ENCODE results near the gene TDP1. TPM values are rescaled to one million over a fixed set of nuclear protein-coding genes. Genes with fewer than 3 reads are reported as not detected.

The TDP1 gene
- total and polyA plus RNA-seq, 2 donors (not counting 1 experiment from before 2014, with no cell fraction given): 20.5 to 55.9 TPM

DNA sequence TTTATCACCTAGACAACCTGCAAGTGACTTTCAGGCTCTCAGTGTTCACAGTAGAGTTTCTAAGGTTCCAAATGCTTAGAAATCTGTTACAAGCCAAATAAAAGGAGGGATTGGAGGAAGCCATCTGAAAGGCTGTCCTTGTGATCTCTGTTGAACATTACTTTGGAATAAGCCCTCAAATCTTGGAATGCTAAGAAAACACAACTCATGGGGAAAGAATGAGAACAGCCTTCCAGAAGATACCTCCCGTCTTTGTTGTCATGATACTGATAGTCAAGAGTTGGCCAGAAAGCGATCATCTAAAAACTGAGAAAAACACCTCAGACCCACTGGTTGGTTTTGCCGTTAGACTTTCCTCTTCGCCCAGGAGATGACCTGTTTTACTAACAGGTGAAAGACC, 61.6 kb downstream of the TDP1 start:
- H3K9me3 Mint-ChIP-seq (ENCODE audit: insufficient read depth): no peaks in the 10 kb centered on the region
- H4K20me1 ChIP-seq (ENCODE audit: control insufficient read depth, insufficient read depth, low read length, poor library complexity, severe bottlenecking): no peaks in the 10 kb centered on the region
- no peak overlapping the region for H2AFZ ChIP-seq (ENCODE audit: insufficient read depth, low read depth, low read length, poor library complexity, severe bottlenecking)
- ChIA-PET CTCF (no interaction called here), POLR2A (no interaction called here)
- no peaks in the 10 kb centered on the region for H3K79me2 ChIP-seq (ENCODE audit: control insufficient read depth, insufficient read depth, low read length)
- no peak overlapping the region for H3K27ac Mint-ChIP-seq
- no peaks in the 10 kb centered on the region for H3K27me3 ChIP-seq (replicated peaks in 1 of 4; ENCODE audit: control extremely low read depth in 1 of 4, control insufficient read depth in 3 of 4, insufficient read depth in 4 of 4, low read length in 3 of 4)
- no peak overlapping the region for H3K4me3 ChIP-seq (ENCODE audit: control extremely low read depth in 1 of 5, extremely low read depth in 1 of 5, insufficient read depth in 1 of 5, low read depth in 2 of 5, low read length in 4 of 5)
- H3K4me2 ChIP-seq (replicated peaks; ENCODE audit: low read depth, low read length, poor library complexity, severe bottlenecking): no peak overlapping the region
- no peak overlapping the region for H3K4me3 Mint-ChIP-seq
- no peaks in the 10 kb centered on the region for H3K27me3 Mint-ChIP-seq
- TF ChIP-seq, protein P1, sequence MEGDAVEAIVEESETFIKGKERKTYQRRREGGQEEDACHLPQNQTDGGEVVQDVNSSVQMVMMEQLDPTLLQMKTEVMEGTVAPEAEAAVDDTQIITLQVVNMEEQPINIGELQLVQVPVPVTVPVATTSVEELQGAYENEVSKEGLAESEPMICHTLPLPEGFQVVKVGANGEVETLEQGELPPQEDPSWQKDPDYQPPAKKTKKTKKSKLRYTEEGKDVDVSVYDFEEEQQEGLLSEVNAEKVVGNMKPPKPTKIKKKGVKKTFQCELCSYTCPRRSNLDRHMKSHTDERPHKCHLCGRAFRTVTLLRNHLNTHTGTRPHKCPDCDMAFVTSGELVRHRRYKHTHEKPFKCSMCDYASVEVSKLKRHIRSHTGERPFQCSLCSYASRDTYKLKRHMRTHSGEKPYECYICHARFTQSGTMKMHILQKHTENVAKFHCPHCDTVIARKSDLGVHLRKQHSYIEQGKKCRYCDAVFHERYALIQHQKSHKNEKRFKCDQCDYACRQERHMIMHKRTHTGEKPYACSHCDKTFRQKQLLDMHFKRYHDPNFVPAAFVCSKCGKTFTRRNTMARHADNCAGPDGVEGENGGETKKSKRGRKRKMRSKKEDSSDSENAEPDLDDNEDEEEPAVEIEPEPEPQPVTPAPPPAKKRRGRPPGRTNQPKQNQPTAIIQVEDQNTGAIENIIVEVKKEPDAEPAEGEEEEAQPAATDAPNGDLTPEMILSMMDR (IDR thresholded peaks at IDR 0.05): no peak
- TF ChIP-seq EZH2 (IDR thresholded peaks at IDR 0.05; ENCODE audit: borderline replicate concordance, insufficient read depth, low read depth, low read length, poor library complexity, severe bottlenecking): no peak
- 100% methylated on average over 4 of the region's 4 CpGs for WGBS (ENCODE audit: insufficient coverage)
- no peak for ATAC-seq (ENCODE audit: low read depth)
- no peak overlapping the region for H3K27ac ChIP-seq (ENCODE audit: low read length in 2 of 2)
- H3K4me1 Mint-ChIP-seq: no peaks in the 10 kb centered on the region
- intact Hi-C loops (cut with micrococcal nuclease): no loop called here
- peaks cover 0 to 5% (median 0%) of the 10 kb centered on the region in 3 donors for H3K9me3 ChIP-seq (ENCODE audit: control extremely low read depth in 1 of 3, control insufficient read depth in 2 of 3, insufficient read depth in 1 of 3, low read length in 2 of 3)
- H3K36me3 ChIP-seq (replicated peaks in 1 of 2; ENCODE audit: control extremely low read depth in 1 of 2, control insufficient read depth in 1 of 2, extremely low read depth in 1 of 2, insufficient read depth in 2 of 2, low read length in 1 of 2): peaks cover 15 to 49% of the 10 kb centered on the region in 2 experiments
- H3K9ac ChIP-seq (ENCODE audit: low read length): no peak overlapping the region
- DNase-seq: no peak
- H3K4me1 ChIP-seq (ENCODE audit: control insufficient read depth in 2 of 2, insufficient read depth in 2 of 2, low read length in 2 of 2): no peaks in the 10 kb centered on the region

DNA sequence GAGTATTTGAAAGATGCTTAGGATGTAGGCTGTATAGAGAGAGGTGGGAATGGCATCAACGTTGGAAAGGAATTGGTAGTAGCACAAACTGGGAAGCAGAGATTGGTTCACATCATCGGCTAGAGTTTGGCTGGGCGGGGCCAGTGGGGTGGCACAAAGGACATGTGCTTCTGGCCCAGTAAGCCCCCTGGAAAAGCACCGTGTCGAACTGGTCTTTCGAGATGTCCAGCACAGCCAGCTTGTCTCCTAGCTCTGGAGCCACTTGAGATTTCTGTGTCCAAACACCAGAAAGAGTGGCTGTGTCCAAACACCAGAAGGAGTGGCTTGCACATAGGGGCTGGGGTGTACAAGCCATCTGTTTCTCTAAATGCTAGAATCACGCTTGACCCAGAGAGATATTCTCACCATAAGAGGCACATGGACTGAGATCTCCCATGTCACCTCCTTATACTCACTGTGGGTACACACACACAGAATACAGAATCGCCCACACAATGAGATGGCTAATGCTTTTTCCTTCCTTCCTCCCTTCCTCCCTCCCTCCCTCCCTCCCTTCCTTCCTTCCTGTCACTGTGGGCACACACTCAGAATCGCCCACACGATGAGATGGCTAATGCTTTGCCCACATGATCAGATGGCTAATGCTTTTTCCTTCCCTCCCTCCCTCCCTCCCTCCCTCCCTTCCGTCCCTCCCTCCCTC, 64.2 kb downstream of the TDP1 start:
- peaks cover 9 to 56% of the 10 kb centered on the region in 2 experiments for H3K36me3 ChIP-seq (replicated peaks in 1 of 2; ENCODE audit: control extremely low read depth in 1 of 2, control insufficient read depth in 1 of 2, extremely low read depth in 1 of 2, insufficient read depth in 2 of 2, low read length in 1 of 2)
- ATAC-seq (ENCODE audit: low read depth) (no peak), DNase-seq (no peak)
- H3K4me1 Mint-ChIP-seq: no peaks in the 10 kb centered on the region
- H3K27ac ChIP-seq (ENCODE audit: low read length in 2 of 2): no peak overlapping the region
- H3K27me3 Mint-ChIP-seq: no peaks in the 10 kb centered on the region
- 95% methylated on average over 7 of the region's 11 CpGs for WGBS (ENCODE audit: insufficient coverage)
- H3K4me1 ChIP-seq (ENCODE audit: control insufficient read depth in 2 of 2, insufficient read depth in 2 of 2, low read length in 2 of 2): no peaks in the 10 kb centered on the region
- no peak overlapping the region for H3K27ac Mint-ChIP-seq
- no peak overlapping the region for H3K4me3 Mint-ChIP-seq
- no peaks in the 10 kb centered on the region for H3K79me2 ChIP-seq (ENCODE audit: control insufficient read depth, insufficient read depth, low read length)
- ChIA-PET CTCF (no interaction called here), POLR2A (no interaction called here)
- H3K27me3 ChIP-seq (replicated peaks in 1 of 4; ENCODE audit: control extremely low read depth in 1 of 4, control insufficient read depth in 3 of 4, insufficient read depth in 4 of 4, low read length in 3 of 4): no peaks in the 10 kb centered on the region
- no peak for TF ChIP-seq EZH2 (IDR thresholded peaks at IDR 0.05; ENCODE audit: borderline replicate concordance, insufficient read depth, low read depth, low read length, poor library complexity, severe bottlenecking)
- TF ChIP-seq, protein P1 (IDR thresholded peaks at IDR 0.05): no peak
- no peak overlapping the region for H2AFZ ChIP-seq (ENCODE audit: insufficient read depth, low read depth, low read length, poor library complexity, severe bottlenecking)
- intact Hi-C loops (cut with micrococcal nuclease): no loop called here
- H3K4me2 ChIP-seq (replicated peaks; ENCODE audit: low read depth, low read length, poor library complexity, severe bottlenecking): no peak overlapping the region
- H3K9ac ChIP-seq (ENCODE audit: low read length): no peak overlapping the region
- no peaks in the 10 kb centered on the region for H3K9me3 Mint-ChIP-seq (ENCODE audit: insufficient read depth)
- H4K20me1 ChIP-seq (ENCODE audit: control insufficient read depth, insufficient read depth, low read length, poor library complexity, severe bottlenecking): no peaks in the 10 kb centered on the region
- H3K4me3 ChIP-seq (ENCODE audit: control extremely low read depth in 1 of 5, extremely low read depth in 1 of 5, insufficient read depth in 1 of 5, low read depth in 2 of 5, low read length in 4 of 5): no peak overlapping the region
- H3K9me3 ChIP-seq (ENCODE audit: control extremely low read depth in 1 of 3, control insufficient read depth in 2 of 3, insufficient read depth in 1 of 3, low read length in 2 of 3): no peaks in the 10 kb centered on the region

All from B cell (primary cell).